Measurements from ENCODE around the gene NRGN.
A peak's percentile ranks its signal among the peaks of the same experiment; 100 is the strongest.

Gene NRGN

GRCh38 chr11:124740277-124740882 lies 638 bp downstream of the NRGN start:
- no peak for DNase-seq (ENCODE audit: low spot score)

GRCh38 chr11:124742555-124742954 lies 2.8 kb downstream of the NRGN start:
- no peak for DNase-seq (ENCODE audit: low spot score)

- DNase-seq (ENCODE audit: low spot score): no peak
Measured at GRCh38 chr11:124743050-124743449, 3.3 kb downstream of the NRGN start.

GRCh38 chr11:124745270-124745834 lies 5.6 kb downstream of the NRGN start:
- no peak for DNase-seq (ENCODE audit: low spot score)

GRCh38 chr11:124745835-124746620 lies 6.3 kb downstream of the NRGN start:
- DNase-seq (ENCODE audit: low spot score): no peak

- peak; percentile 91 for DNase-seq (ENCODE audit: low spot score)
Measured at GRCh38 chr11:124746621-124747243, 7.0 kb downstream of the NRGN start.

- DNase-seq (ENCODE audit: low spot score): no peak
Measured at GRCh38 chr11:124747406-124748099, 7.8 kb downstream of the NRGN start.

GRCh38 chr11:124748100-124748418 lies 8.3 kb downstream of the NRGN start:
- no peak for DNase-seq (ENCODE audit: low spot score)

- no peak for DNase-seq (ENCODE audit: low spot score)
Measured at GRCh38 chr11:124748481-124749343, 9.0 kb downstream of the NRGN start.

- DNase-seq (ENCODE audit: low spot score): no peak
Measured at GRCh38 chr11:124749912-124750311, 10.2 kb downstream of the NRGN start.

GRCh38 chr11:124751391-124751740 lies 11.6 kb downstream of the NRGN start:
- no peak for DNase-seq (ENCODE audit: low spot score)

- DNase-seq (ENCODE audit: low spot score): no peak
Measured at GRCh38 chr11:124751741-124752470, 12.2 kb downstream of the NRGN start, which contains the start of gene VSIG2. Gene VSIG2 (minus strand): TSS chr11:124752255. CDS start chr11:124752137, 118 bp downstream.

GRCh38 chr11:124752471-124753102 lies 12.8 kb downstream of the NRGN start:
- no peak for DNase-seq (ENCODE audit: low spot score)

- no peak for DNase-seq (ENCODE audit: low spot score)
Measured at GRCh38 chr11:124753205-124753604, 13.5 kb downstream of the NRGN start.

- no peak for DNase-seq (ENCODE audit: low spot score)
Measured at GRCh38 chr11:124753624-124754023, 13.9 kb downstream of the NRGN start.

- no peak for DNase-seq (ENCODE audit: low spot score)
Measured at GRCh38 chr11:124754309-124754708, 14.6 kb downstream of the NRGN start.

- no peak for DNase-seq (ENCODE audit: low spot score)
Measured at GRCh38 chr11:124754710-124755109, 15.0 kb downstream of the NRGN start.

GRCh38 chr11:124756033-124756752 lies 16.5 kb downstream of the NRGN start:
- no peak for DNase-seq (ENCODE audit: low spot score)

- DNase-seq (ENCODE audit: low spot score): no peak
Measured at GRCh38 chr11:124756753-124757227, 17.0 kb downstream of the NRGN start.
